ENCODE results near the gene ZNF207. TPM values are rescaled to one million over a fixed set of nuclear protein-coding genes. Genes with fewer than 3 reads are reported as not detected.

The ZNF207 gene
- total RNA-seq, 1 experiment from 2014 or later = 296 TPM

DNA sequence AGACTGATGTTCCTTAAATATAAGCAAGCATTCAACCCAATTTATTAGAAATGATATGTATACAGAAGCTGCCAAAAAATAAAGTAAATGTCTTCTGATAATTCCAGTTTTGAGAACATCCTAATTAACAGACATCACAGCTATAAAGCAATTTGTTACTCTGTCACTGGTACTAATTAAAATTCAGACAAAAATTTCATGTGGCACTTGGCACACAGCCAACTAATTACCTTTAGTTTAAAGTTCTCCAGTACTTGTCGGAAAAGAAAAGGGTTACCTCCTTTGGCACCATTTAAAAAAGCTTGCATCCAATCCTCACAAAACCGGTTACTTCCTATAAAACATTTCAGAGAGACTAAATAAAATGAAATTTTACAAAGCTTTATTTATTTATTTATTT lies 16.8 kb upstream of the ZNF207 start:
- Histone ChIP-seq H3K56ac (ENCODE audit: insufficient read length, low read depth, low read length) (no peak overlapping the region), H3K4me1 (ENCODE audit: insufficient read depth, low read length) (no peaks in the 10 kb centered on the region), H3K23ac (ENCODE audit: insufficient read length, low read depth, low read length) (no peak overlapping the region), H3K4me2 (ENCODE audit: insufficient read depth, insufficient read length, low read length) (no peak overlapping the region), H4K91ac (ENCODE audit: insufficient read length, low read depth, low read length) (no peak overlapping the region), H4K5ac (ENCODE audit: insufficient read length, low read depth, low read length) (no peak overlapping the region), H3K27ac (ENCODE audit: insufficient read length, low read depth, low read length) (no peak overlapping the region), H3K9ac (ENCODE audit: extremely low read depth, insufficient read length, low read length) (no peak overlapping the region), H3T11ph (ENCODE audit: low read length) (no peak overlapping the region), H4K8ac (replicated peaks; ENCODE audit: insufficient read length, low read depth, low read length) (no peak overlapping the region), H2BK15ac (ENCODE audit: low read depth, low read length) (no peak overlapping the region), H3K9me3 (ENCODE audit: control insufficient read depth, low read depth, low read length) (no peaks in the 10 kb centered on the region), H2AK5ac (ENCODE audit: insufficient read length, low read length) (no peak overlapping the region), H3K4ac (ENCODE audit: low read depth, low read length) (no peak overlapping the region), H4K20me1 (ENCODE audit: control insufficient read depth, insufficient read depth, insufficient read length) (no peaks in the 10 kb centered on the region), H2BK12ac (ENCODE audit: insufficient read length, low read depth, low read length) (no peak overlapping the region), H3K27me3 (ENCODE audit: insufficient read depth, low read length) (no peaks in the 10 kb centered on the region), H3K79me2 (ENCODE audit: insufficient read depth, low read length) (no peaks in the 10 kb centered on the region), H2BK5ac (ENCODE audit: insufficient read length, low read length) (no peak overlapping the region), H3K79me1 (ENCODE audit: insufficient read depth, low read depth, low read length, poor library complexity, severe bottlenecking) (no peaks in the 10 kb centered on the region), H3K14ac (ENCODE audit: insufficient read depth, low read length) (no peak overlapping the region), H2BK20ac (ENCODE audit: low read depth, low read length, poor library complexity, severe bottlenecking) (no peak overlapping the region), H3K18ac (ENCODE audit: insufficient read length, low read depth, low read length) (no peak overlapping the region), H2AFZ (ENCODE audit: low read length) (no peak overlapping the region), H3K23me2 (ENCODE audit: insufficient read length, low read depth, low read length, poor library complexity, severe bottlenecking) (no peaks in the 10 kb centered on the region), H2BK120ac (ENCODE audit: low read depth, low read length, poor library complexity, severe bottlenecking) (no peak overlapping the region)
- TF ChIP-seq CTCF (conservative IDR thresholded peaks at IDR 0.05) = no peak
- WGBS (ENCODE audit: extremely low coverage, insufficient read length, low lambda C conversion rate) = no CpG with 5 or more reads among the region's 2 CpGs
- Mint-ChIP-seq H3K36me3 (ENCODE audit: insufficient read depth in 1 of 3, low read depth in 3 of 3) (peaks cover 7 to 49% (median 48%) of the 10 kb centered on the region in 3 experiments; a peak in 6 of 7 replicates), H3K4me1 (no peaks in the 10 kb centered on the region), H3K27ac (no peak overlapping the region), H3K4me3 (no peak overlapping the region), H3K27me3 (ENCODE audit: low read depth) (no peaks in the 10 kb centered on the region), H3K9me3 (no peaks in the 10 kb centered on the region)
- DNase-seq = no peak
